K562 (cell line): ENCODE data around the gene PPP1R9B.

Source experiments
- CHAMP1 ChIP-seq: fragments of 450-650 bp; IDR thresholded peaks from 2 replicates; pipeline ENCODE4 v1.6.1; 2016; ENCODE audit warnings: mild to moderate bottlenecking
- CHD2 ChIP-seq: IDR thresholded peaks from 2 replicates; pipeline ENCODE4 v1.6.1; 2011; ENCODE audit warnings: low read depth, low read length
- CHD7 ChIP-seq: fragments of 200-600 bp; sonication (generic); IDR thresholded peaks from one replicate; pipeline ENCODE4 v1.6.1; 2012; ENCODE audit warnings: mild to moderate bottlenecking, low read depth, low read length, inconsistent platforms
- CTCF ChIP-seq, 3 experiments: IDR thresholded peaks in 2 of 3; conservative IDR thresholded peaks in 1 of 3; 2 replicates each; pipeline ENCODE4 v1.5.1; 2011 to 2012; ENCODE audit warnings: low read length in 3 of 3, mild to moderate bottlenecking in 3 of 3, control low read depth in 2 of 3, improper control_type of control experiment in 1 of 3, inconsistent platforms in 1 of 3, low read depth in 1 of 3, mixed read lengths in 1 of 3, moderate library complexity in 1 of 3; ENCODE audit not compliant: insufficient read depth in 2 of 3
- FOS ChIP-seq: IDR thresholded peaks from 3 replicates; pipeline ENCODE4 v1.6.1; 2011; ENCODE audit not compliant: insufficient read length; ENCODE audit errors: extremely low read depth
- SRF ChIP-seq, 2 experiments: fragments of 250-450, 450-650 bp in 1 of 2; sonication (Bioruptor Pico) in 1 of 2; sonication (generic) in 1 of 2; formaldehyde crosslinking; IDR thresholded peaks; 2 replicates each; pipeline versions ENCODE4 v1.5.0 to v1.5.1; 2020 to 2022; ENCODE audit warnings: mild to moderate bottlenecking in 1 of 2, missing genetic modification reagents in 1 of 2
- TARDBP ChIP-seq: fragments of 450-650 bp; IDR thresholded peaks from 2 replicates; pipeline ENCODE4 v1.6.1; 2016
- TF ChIP-seq, protein P1 (sequence below): fragments of 250-450 bp; sonication (Bioruptor Pico); IDR thresholded peaks from 2 replicates; pipeline ENCODE4 v1.8.0; 2021; ENCODE audit warnings: moderate library complexity, mild to moderate bottlenecking, inconsistent platforms

DNA sequence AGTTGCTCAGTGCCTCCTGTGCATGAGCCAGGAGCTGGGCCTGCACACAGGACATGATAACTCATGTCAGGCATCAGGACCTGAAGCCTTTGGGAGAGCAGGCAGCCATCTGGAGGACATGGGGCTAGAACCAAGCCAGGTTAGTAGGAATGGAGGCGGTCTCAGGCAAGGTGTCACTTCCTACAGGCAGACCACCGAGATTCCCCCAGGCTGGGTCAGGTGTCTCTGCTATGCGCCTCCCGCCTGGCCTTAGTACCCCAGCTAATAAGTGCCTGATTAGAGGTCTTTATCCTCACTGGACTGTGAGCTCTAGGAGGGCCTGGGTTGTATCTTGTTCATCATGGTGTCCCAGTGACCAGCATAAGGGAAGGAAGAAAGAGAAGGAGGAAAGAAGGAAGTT lies 36.1 kb downstream of the PPP1R9B start:
- TF ChIP-seq CTCF (IDR thresholded peaks at IDR 0.05 in 2 of 3, conservative IDR thresholded peaks at IDR 0.05 in 1 of 3; ENCODE audit: insufficient read depth in 2 of 3, low read depth in 1 of 3, low read length in 3 of 3) (no peak), CHD7 (no peak), CHD2 (no peak), SRF (CRISPR knock-in tag; IDR thresholded peaks at IDR 0.05) (no peak), FOS (no peak), CHAMP1 (no peak), TARDBP (no peak)
- TF ChIP-seq, protein P1, sequence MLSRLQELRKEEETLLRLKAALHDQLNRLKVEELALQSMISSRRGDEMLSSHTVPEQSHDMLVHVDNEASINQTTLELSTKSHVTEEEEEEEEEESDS (CRISPR knock-in tag): no peak
